Kidney (tissue), 14 donors: ENCODE measurements around the gene TRAF3. TPM values are rescaled to one million over a fixed set of nuclear protein-coding genes. Genes with fewer than 3 reads are reported as not detected.
A peak's percentile ranks its signal among the peaks of the same experiment; 100 is the strongest.

Experiments
- DNase-seq, 5 donors: peaks; one replicate each; pipeline ENCODE4 v3.0.0-alpha.2; 2013 to 2020
- FAIRE-seq: peaks from 2 replicates; lab custom pipeline; 2012; peaks lifted over from hg19 to GRCh38; lab: Jason Lieb, UNC
- H3K27ac ChIP-seq, 2 donors: one replicate each; pipeline ENCODE4 v1.7.0; 2013; ENCODE audit warnings: low read depth in 2 of 2, low read length in 2 of 2, inconsistent platforms in 1 of 2
- H3K27me3 ChIP-seq: one replicate; pipeline ENCODE4 v1.7.1; 2013; ENCODE audit warnings: low read length, inconsistent platforms; ENCODE audit not compliant: control insufficient read depth, insufficient read depth
- H3K36me3 ChIP-seq, 3 donors: one replicate each; pipeline versions ENCODE4 v1.7.0 to v1.7.1; 2013; ENCODE audit warnings: low read length in 3 of 3, control low read depth in 1 of 3, inconsistent platforms in 1 of 3; ENCODE audit not compliant: insufficient read depth in 3 of 3, control insufficient read depth in 2 of 3
- H3K4me1 ChIP-seq, 3 donors: one replicate each; pipeline versions ENCODE4 v1.7.0 to v1.7.1; 2013; ENCODE audit warnings: low read length in 3 of 3, inconsistent platforms in 1 of 3, low read depth in 1 of 3; ENCODE audit not compliant: control insufficient read depth in 2 of 3, insufficient read depth in 2 of 3
- H3K4me3 ChIP-seq, 3 donors: one replicate each; pipeline versions ENCODE4 v1.7.0 to v1.8.1; 2013; ENCODE audit warnings: low read length in 3 of 3, control low read depth in 1 of 3, inconsistent platforms in 1 of 3
- H3K9ac ChIP-seq, 3 donors: one replicate each; pipeline versions ENCODE4 v1.7.0 to v1.7.1; 2013; ENCODE audit warnings: low read length in 3 of 3, control low read depth in 1 of 3, inconsistent platforms in 1 of 3
- H3K9me3 ChIP-seq, 3 donors: one replicate each; pipeline versions ENCODE4 v1.7.0 to v1.7.1; 2013; ENCODE audit warnings: low read length in 3 of 3, control low read depth in 1 of 3, inconsistent platforms in 1 of 3; ENCODE audit not compliant: control insufficient read depth in 2 of 3, insufficient read depth in 1 of 3
- intact Hi-C: fragments of 100-400 bp; cut with DNase I; formaldehyde crosslinking; loops from one replicate; pipeline ENCODE4 v1.11.1; 2022
- polyA plus RNA-seq: library from polyadenylated mRNA; stranded (reverse); fragments of 350-450 nt; fragmentation: Illumina TruSeq; extraction: RNeasy Lipid Tissue Mini Kit (QIAGEN cat#74804); gene quantifications from one replicate; pipeline ENCODE4 v1.2.3, GENCODE V29; 2014; ENCODE audit warnings: low read depth, low replicate concordance; ENCODE audit not compliant: insufficient read depth
- total RNA-seq: library from RNA; stranded (reverse); fragmentation: NEBNext Ultra II Directional; extraction: Animal tissue kit (Norgen Biotek cat#: 25700); gene quantifications from one replicate; pipeline ENCODE4 v1.2.1, GENCODE V29; 2021
- TF ChIP-seq, protein P1 (sequence below): IDR thresholded peaks from 3 replicates; pipeline ENCODE4 v1.5.1; 2012; ENCODE audit warnings: mild to moderate bottlenecking, moderate library complexity, borderline replicate concordance; ENCODE audit not compliant: insufficient read depth; ENCODE audit errors: extremely low read depth
- donor health status: control.
- donor health status: control.
- donor health status: control.
- donor health status: control.
- donor health status: control.
- donor health status: DM: yes; HTN: yes; CAD: no.
- donor health status: Normal renal cell carcinoma (clear cell type).

Gene TRAF3
- total and polyA plus RNA-seq, 2 donors from 2014 or later = 5.2 to 35.4 TPM

DNA sequence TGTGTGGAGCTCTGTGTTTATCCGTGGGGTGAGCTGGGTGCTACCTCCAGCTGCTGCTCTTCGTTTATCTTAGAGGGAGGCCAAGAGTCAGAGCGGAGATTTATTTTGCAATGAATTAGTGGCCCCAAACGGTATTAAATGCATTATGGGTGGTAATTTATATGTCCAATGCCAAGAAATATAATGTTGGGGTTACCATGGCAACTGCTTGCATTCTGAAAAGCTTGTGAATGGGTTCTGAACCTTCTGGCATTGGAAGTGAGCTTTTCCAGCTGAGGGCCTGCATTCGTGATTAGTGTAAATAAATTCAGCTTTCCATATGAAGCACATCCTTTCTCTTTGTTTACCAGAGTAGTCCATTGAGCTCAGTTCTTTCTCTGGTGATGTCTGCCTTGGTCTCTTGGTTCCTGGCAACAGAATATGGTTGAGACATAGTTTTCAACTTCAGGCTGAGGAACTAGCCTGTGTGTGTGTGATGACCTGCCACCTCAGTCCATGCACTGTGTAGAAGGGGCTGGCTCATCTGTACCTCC lies 51.8 kb downstream of the TRAF3 start:
- Histone ChIP-seq H3K9me3 (no peaks in the 10 kb centered on the region), H3K4me1 (peaks cover 3 to 7% (median 4%) of the 10 kb centered on the region in 3 donors), H3K27me3 (no peaks in the 10 kb centered on the region), H3K4me3 (no peak overlapping the region), H3K9ac (no peak overlapping the region), H3K36me3 (peaks cover 0 to 1% (median 0%) of the 10 kb centered on the region in 3 donors), H3K27ac (no peak overlapping the region)
- TF ChIP-seq, protein P1, sequence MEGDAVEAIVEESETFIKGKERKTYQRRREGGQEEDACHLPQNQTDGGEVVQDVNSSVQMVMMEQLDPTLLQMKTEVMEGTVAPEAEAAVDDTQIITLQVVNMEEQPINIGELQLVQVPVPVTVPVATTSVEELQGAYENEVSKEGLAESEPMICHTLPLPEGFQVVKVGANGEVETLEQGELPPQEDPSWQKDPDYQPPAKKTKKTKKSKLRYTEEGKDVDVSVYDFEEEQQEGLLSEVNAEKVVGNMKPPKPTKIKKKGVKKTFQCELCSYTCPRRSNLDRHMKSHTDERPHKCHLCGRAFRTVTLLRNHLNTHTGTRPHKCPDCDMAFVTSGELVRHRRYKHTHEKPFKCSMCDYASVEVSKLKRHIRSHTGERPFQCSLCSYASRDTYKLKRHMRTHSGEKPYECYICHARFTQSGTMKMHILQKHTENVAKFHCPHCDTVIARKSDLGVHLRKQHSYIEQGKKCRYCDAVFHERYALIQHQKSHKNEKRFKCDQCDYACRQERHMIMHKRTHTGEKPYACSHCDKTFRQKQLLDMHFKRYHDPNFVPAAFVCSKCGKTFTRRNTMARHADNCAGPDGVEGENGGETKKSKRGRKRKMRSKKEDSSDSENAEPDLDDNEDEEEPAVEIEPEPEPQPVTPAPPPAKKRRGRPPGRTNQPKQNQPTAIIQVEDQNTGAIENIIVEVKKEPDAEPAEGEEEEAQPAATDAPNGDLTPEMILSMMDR = no peak
- no peak for FAIRE-seq
- DNase-seq = peak in 3 of 5 donors; percentile 35 to 94 (median 77)
- intact Hi-C loops = no loop called here

DNA sequence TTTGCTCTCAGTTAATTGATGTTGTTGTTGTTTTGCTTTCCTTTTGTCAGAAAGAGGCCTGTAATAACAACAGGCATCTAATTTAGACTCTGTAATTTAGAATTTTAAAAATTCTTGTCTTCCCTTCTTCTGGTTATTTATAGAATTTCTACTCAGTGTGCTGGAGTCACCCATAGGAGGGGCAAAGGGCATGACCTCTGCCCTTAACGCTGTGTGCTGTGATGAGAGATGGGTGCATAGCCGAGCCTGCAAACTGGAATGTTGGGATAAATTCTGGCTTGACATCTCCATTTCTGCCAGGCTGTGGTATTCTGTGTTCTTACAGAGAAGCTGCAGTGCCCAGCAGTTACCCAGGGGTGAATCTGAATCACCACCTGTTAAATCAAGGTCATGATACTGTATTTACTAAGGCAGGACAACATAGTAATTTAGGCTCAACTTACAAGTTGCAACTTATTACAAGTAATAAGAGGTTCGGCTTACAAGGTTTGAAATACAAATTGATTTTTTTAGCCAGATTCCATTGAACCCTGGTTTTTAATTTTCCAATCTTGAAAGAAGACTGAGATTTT lies 53.3 kb downstream of the TRAF3 start:
- Histone ChIP-seq H3K27ac (no peak overlapping the region), H3K27me3 (no peaks in the 10 kb centered on the region), H3K9ac (no peak overlapping the region), H3K4me1 (peaks cover 0 to 7% (median 4%) of the 10 kb centered on the region in 3 donors), H3K36me3 (peaks cover 0 to 2% (median 0%) of the 10 kb centered on the region in 3 donors), H3K4me3 (no peak overlapping the region), H3K9me3 (no peaks in the 10 kb centered on the region)
- no peak for FAIRE-seq
- TF ChIP-seq, protein P1 = no peak
- no peak for DNase-seq
- intact Hi-C loops = no loop called here

DNA sequence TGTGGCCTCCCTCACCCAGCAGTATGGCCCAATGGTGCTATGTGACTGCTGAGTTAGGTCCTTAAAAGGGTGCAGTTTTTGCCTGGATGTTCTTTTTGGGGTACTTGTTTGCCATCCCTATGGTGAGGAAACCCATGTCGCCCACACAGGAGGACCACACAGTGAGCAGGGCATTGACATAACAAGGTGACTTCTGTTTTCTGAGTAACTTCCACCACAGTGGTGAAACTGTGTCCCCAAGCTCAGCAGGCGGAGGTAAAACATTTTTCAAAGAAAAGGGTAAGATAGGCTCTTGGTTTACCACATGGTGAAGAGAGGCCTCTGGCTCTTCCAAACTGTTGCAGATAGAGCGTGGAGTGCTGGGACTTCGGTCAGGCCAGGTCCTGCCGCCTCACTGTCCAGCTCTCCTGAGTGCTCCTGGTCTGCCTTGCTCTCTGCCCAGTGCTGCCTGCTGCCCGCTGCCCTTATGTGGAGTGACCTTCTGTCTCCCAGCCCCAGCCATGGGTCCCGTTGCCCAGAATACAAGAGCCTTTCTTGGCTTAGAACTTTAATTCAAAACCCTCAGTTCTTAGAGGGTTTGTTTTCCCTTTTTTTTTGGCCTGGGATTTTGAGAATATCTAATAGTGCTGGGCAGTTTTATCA lies 54.0 kb downstream of the TRAF3 start:
- TF ChIP-seq, protein P1 = no peak
- FAIRE-seq (no peak), DNase-seq (no peak)
- intact Hi-C loops = no loop called here
- Histone ChIP-seq H3K27ac (no peak overlapping the region), H3K27me3 (no peaks in the 10 kb centered on the region), H3K9me3 (no peaks in the 10 kb centered on the region), H3K36me3 (peaks cover 0 to 2% (median 0%) of the 10 kb centered on the region in 3 donors), H3K4me3 (no peak overlapping the region), H3K4me1 (peaks cover 0 to 7% (median 4%) of the 10 kb centered on the region in 3 donors), H3K9ac (no peak overlapping the region)
